Naive B cell (primary cell): ENCODE results near the gene AHDC1. TPM values are rescaled to one million over a fixed set of nuclear protein-coding genes. Genes with fewer than 3 reads are reported as not detected.
A peak's percentile ranks its signal among the peaks of the same experiment; 100 is the strongest.

ENCODE experiments used
- ATAC-seq, 2 donors: fragments of 150-1000 bp; cut with Tn5 transposase; 2 replicates each; pipeline ENCODE4 v1.10.0; 2021; ENCODE audit warnings: low read depth in 2 of 2, mild to moderate bottlenecking in 2 of 2, moderate library complexity in 2 of 2
- DNase-seq: peaks from one replicate; pipeline ENCODE4 v3.0.0; 2022
- H3K27ac Mint-ChIP-seq, 6 donors: one replicate each; pipeline ENCODE4 v1.8.0; 2020 to 2022; ENCODE audit warnings: mild to moderate bottlenecking in 6 of 6, mixed read lengths in 6 of 6, moderate library complexity in 5 of 6, inconsistent platforms in 2 of 6
- H3K27me3 Mint-ChIP-seq, 3 donors: one replicate each; pipeline ENCODE4 v1.8.0; 2021 to 2022; ENCODE audit warnings: mixed read lengths in 3 of 3, mild to moderate bottlenecking in 1 of 3
- H3K36me3 Mint-ChIP-seq, 2 donors: one replicate each; pipeline ENCODE4 v1.8.0; 2020 to 2022; ENCODE audit warnings: mixed read lengths in 2 of 2, inconsistent platforms in 1 of 2, mild to moderate bottlenecking in 1 of 2
- H3K4me1 Mint-ChIP-seq, 3 donors: one replicate each; pipeline ENCODE4 v1.8.0; 2020 to 2022; ENCODE audit warnings: mixed read lengths in 3 of 3, inconsistent platforms in 1 of 3, mild to moderate bottlenecking in 1 of 3, moderate library complexity in 1 of 3
- H3K4me3 Mint-ChIP-seq, 8 donors: one replicate each; pipeline ENCODE4 v1.8.0; 2020 to 2022; ENCODE audit warnings: mild to moderate bottlenecking in 8 of 8, mixed read lengths in 8 of 8, moderate library complexity in 8 of 8, inconsistent platforms in 2 of 8
- H3K9me3 Mint-ChIP-seq, 7 donors: one replicate each; pipeline ENCODE4 v1.8.0; 2020 to 2022; ENCODE audit warnings: mixed read lengths in 7 of 7, mild to moderate bottlenecking in 5 of 7, inconsistent platforms in 2 of 7, moderate library complexity in 1 of 7
- polyA plus RNA-seq, 6 donors: library from polyadenylated mRNA; unstranded; fragments of 300-500 nt; fragmentation: Illumina TruSeq; gene quantifications; one replicate each; pipeline ENCODE4 v1.2.3, GENCODE V29; 2021; ENCODE audit warnings: low read depth in 6 of 6

Gene AHDC1
- polyA plus RNA-seq, 6 donors from 2014 or later = 0.15 to 2.3 (median 0.91) TPM

DNA sequence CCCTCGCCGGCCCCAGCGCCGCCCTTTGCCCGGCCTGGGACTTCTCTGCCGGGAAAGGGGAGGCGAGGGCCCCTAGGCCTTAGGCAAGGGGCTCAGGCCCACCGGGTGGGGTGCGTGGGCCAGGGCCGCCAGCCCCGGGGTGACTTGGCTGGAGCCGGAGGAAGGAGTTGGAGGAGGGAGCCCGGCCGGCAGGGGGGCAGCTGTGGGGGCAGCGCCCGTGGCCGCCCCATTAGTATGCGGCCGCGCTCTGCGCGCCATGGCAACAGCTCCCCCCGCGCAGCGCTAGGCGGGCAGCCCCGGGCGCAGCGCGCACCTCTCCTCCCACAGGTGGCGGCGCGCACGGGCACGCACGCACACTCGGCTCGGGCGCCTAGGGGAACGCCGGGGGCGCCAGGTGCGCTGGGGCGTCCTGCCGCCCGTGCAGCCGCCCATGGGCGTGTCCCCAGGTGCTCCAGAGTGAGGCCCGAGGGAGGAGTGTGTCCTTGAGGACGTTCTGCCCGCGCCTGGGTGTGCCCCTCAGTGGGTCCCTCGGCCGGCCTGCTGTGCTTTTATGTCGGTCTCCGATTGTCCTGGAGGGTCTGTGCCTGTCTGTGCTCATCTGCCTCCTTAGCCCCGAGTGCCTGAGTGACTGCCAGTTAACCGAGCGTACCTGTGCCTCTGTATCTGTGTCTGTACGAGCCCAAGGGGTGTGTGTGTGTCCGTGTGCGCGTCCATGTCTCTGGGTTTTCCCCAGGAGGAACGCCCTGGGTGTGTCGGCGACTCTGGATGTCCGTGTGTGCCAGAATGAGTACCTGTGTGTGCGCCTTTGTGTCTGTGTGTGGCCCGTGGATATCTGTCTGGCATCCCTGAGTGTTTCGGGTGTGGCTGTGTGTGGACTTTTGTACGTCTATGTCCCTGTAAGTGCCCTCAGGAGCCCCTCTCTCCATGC, 75.8 kb downstream of the AHDC1 start:
- H3K9me3 Mint-ChIP-seq = no peaks in the 10 kb centered on the region
- DNase-seq (peak; percentile 74), ATAC-seq (peak; percentile 69 to 74)
- H3K36me3 Mint-ChIP-seq = no peaks in the 10 kb centered on the region
- peaks cover 45 to 61% (median 52%) of the 10 kb centered on the region in 3 donors for H3K4me1 Mint-ChIP-seq
- no peaks in the 10 kb centered on the region for H3K27me3 Mint-ChIP-seq
- H3K27ac Mint-ChIP-seq = peak overlapping the region; percentile 78 to 97 (median 94)
- peak overlapping the region; percentile 46 to 89 (median 83) for H3K4me3 Mint-ChIP-seq

DNA sequence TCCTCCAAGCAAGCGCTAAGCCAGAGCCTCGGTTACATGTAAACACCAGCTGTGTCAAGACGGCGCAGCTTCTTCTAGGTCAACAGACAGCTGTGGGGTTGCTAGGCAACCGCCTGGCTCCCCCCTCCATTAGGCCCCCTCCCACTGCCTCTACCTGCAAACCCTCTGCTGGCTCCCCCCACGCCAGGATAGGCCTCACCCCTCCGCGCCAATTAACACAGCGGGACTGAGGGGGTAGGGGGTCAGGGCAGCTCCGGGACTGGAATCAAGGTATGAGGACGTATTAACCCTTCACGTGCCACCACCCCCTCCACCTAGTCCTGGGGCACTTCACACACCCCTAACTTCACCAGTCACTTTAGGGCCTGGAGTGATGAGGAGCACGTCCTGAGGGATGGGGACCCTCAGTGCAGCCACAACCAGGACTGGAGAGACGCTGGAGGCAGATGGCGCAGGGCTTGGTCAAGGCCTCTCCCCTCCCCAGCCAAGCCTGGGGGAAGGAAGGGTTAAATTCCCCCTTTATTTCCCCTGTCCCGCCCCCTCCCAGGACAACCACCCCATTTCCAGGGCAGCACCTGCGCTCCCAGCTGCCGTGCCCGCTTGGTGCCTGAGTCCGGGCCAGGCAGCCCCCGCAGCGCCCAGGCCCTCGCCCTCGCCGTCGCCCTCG, 76.6 kb downstream of the AHDC1 start:
- peaks cover 47 to 69% (median 60%) of the 10 kb centered on the region in 3 donors for H3K4me1 Mint-ChIP-seq
- H3K4me3 Mint-ChIP-seq = peak overlapping the region; percentile 36 to 84 (median 63)
- H3K27ac Mint-ChIP-seq = peak overlapping the region; percentile 95 to 99 (median 97)
- ATAC-seq = peak; percentile 50 to 54
- no peaks in the 10 kb centered on the region for H3K36me3 Mint-ChIP-seq
- DNase-seq = peak; percentile 71
- no peaks in the 10 kb centered on the region for H3K27me3 Mint-ChIP-seq
- no peaks in the 10 kb centered on the region for H3K9me3 Mint-ChIP-seq

DNA sequence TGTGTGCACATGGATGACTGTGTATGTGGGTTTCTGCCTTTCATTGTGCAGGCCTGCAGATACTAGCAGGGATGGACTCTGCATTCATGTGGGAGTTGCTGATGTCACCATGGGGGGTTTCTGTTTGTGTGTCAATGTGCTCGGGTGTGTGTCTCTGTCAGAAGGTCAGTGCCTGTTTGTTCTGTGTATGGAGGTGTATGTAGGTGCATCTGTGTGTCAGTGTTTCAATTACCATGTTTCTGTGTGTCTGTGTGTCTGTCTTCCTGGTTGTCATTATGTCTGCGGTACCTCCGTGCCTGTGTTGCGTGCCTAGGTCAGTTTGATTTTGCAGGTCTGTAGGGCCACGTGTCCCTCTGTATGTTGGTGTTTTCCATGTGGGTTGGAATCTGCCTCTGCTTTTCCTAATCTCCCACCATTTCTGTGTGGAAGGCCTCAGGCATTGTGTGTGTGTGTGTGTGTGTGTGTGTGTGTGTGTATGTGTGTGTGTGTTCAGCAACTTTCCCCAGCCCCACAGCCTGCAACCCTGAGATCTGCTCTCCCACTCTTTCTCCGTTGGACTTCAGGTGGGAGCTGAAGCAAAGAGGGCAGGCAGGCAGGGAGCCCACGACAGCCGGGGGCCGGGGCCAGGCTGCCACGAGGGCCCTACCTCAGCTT, 77.2 kb downstream of the AHDC1 start:
- DNase-seq (no peak), ATAC-seq (no peak)
- H3K4me3 Mint-ChIP-seq = peak overlapping the region; percentile 46 to 84 (median 78)
- peaks cover 0 to 4% (median 0%) of the 10 kb centered on the region in 3 donors for H3K27me3 Mint-ChIP-seq
- H3K4me1 Mint-ChIP-seq = peaks cover 47 to 70% (median 66%) of the 10 kb centered on the region in 3 donors
- no peaks in the 10 kb centered on the region for H3K9me3 Mint-ChIP-seq
- H3K36me3 Mint-ChIP-seq = no peaks in the 10 kb centered on the region
- peak overlapping the region; percentile 95 to 99 (median 97) for H3K27ac Mint-ChIP-seq

DNA sequence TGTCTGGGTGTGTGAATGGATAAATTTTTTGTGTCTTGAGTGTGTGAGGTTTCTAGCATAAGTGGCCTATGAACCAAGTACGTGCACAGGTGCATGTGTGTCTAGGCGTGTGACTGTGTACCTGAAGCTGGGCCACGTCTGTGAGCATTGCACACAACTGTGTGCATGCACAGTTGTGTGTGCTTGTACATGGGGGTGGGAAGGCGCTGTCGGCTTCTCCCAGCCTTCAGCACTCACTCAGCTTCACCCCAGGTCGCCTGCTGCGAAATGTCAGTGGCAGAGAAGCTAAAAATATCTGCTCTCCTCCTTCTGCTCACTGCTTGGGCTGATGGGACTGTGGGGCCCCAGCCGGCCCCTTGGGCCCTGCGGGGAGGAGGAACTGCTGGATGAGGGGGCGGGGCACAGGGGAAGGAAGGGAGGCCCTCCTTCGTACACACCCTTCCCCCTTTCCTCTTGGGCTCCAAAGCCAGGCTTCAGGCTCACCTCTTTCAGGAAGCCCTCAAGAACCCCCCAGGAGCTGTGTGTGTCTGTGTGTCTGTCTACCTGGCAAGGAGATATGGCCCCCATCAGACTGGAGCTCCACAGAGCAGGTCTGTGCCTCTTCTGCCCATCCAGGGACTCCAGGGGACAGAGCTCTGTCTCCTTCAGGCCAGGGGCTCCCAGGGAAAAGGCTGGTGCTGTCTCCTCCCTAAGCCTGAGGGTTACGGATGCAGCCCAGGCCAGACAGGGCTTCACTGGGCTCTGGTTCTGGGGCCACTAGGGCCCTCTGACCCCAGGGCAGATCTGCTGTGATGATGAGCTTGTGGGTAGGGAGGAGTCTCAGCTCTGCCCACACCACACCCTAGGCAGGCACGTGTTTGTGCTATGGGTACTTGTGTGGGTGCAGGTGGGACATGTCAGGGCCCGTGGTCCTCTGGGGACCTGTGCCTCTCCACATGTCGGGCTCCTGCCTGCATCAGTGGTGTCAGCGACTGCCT, 78.4 kb downstream of the AHDC1 start:
- H3K4me1 Mint-ChIP-seq = peaks cover 58 to 80% (median 72%) of the 10 kb centered on the region in 3 donors
- peak overlapping the region; percentile 46 to 88 (median 78) for H3K4me3 Mint-ChIP-seq
- peak overlapping the region; percentile 95 to 99 (median 97) for H3K27ac Mint-ChIP-seq
- H3K36me3 Mint-ChIP-seq = no peaks in the 10 kb centered on the region
- H3K27me3 Mint-ChIP-seq = peaks cover 0 to 5% (median 0%) of the 10 kb centered on the region in 3 donors
- DNase-seq (peak; percentile 67), ATAC-seq (peak; percentile 42 to 51)
- H3K9me3 Mint-ChIP-seq = no peaks in the 10 kb centered on the region

DNA sequence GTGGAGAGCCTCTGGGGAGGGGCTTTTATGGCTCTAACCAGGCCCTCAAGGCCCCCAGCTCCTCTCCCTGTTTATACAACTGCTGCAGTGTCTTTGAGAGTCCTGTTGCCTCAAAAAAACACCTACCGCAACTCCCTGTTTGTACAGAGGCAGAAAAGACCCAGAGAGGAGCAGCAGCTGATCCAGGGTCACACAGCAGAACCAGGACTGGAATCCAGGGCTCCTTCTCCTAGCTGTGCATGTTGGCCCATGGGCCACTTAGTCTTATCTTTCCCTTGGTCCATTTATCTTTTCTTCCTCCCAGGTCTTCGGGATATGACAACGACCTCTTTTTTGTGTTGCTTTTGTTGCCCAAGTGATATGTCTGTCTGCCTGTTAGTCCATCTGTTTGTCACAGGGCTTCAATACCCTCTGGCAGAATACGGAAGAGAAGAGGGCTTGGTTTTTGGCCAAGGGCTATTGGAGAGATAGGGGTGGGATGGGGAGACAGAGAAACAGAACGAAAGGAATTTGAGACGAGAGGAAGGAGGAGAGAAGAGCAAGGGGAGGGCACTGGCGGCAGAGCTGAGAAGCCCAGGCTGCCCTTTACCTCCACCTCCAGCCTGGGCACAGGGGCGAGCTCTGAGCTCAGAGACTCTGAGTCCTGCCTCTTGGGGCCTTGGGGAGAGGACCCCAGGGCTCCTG, 80.5 kb downstream of the AHDC1 start:
- H3K4me1 Mint-ChIP-seq = peaks cover 59 to 71% (median 70%) of the 10 kb centered on the region in 3 donors
- H3K36me3 Mint-ChIP-seq = no peaks in the 10 kb centered on the region
- H3K4me3 Mint-ChIP-seq = peak overlapping the region in 2 of 8 donors; percentile 17 to 40
- no peaks in the 10 kb centered on the region for H3K9me3 Mint-ChIP-seq
- H3K27me3 Mint-ChIP-seq = peaks cover 0 to 5% (median 0%) of the 10 kb centered on the region in 3 donors
- ATAC-seq (no peak), DNase-seq (no peak)
- peak overlapping the region in 3 of 6 donors; percentile 12 to 97 (median 55) for H3K27ac Mint-ChIP-seq

DNA sequence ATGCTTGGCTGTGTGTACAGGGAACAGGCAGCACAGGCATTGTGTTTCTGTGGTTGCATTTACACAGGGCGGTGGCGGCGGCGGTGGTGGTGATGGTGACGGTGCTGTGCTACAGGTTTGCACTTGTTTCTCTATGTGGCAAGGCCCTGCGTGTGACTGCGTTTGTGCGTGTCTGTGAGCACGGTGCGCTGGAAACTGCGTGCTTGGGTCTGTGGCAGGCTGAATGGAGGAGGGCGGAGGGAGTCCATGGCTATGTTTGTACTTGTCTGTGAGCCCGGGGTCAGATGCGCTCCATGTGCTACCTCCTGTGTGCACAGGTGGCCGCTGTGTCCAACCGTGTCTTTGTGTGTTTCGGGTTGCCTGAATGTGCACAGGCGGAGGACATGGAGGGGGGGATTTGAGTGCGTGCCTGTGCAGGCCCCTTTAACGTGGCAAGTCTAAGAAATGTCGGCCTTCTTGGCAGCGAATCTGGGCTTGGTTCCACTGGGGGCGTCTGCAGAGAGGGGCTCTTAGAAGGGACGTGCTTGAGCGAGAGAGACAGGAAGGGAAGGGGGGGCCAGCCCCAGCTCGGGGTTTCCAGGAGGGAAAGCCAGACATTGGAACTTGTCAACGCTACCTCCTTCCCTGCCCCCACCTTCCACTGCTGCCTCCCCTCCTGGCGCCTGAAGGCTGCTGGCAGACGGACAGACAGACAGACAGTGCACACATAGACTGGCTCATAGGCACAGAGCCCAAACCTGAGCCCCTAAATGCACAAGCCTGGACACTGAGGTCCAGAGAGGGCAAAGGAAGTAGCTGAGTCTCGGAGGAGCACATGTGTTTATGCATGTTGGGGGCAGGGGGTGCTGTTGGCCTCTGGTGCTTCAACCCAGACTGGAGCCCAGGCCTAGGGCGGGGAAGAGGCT, 81.3 kb downstream of the AHDC1 start:
- Mint-ChIP-seq H3K4me3 (peak overlapping the region in 5 of 8 donors; percentile 30 to 79 (median 60)), H3K27ac (peak overlapping the region in 4 of 6 donors; percentile 19 to 97 (median 79)), H3K4me1 (peaks cover 59 to 71% (median 68%) of the 10 kb centered on the region in 3 donors), H3K36me3 (no peaks in the 10 kb centered on the region), H3K9me3 (no peaks in the 10 kb centered on the region), H3K27me3 (peaks cover 0 to 5% (median 0%) of the 10 kb centered on the region in 3 donors)
- ATAC-seq (no peak), DNase-seq (no peak)

DNA sequence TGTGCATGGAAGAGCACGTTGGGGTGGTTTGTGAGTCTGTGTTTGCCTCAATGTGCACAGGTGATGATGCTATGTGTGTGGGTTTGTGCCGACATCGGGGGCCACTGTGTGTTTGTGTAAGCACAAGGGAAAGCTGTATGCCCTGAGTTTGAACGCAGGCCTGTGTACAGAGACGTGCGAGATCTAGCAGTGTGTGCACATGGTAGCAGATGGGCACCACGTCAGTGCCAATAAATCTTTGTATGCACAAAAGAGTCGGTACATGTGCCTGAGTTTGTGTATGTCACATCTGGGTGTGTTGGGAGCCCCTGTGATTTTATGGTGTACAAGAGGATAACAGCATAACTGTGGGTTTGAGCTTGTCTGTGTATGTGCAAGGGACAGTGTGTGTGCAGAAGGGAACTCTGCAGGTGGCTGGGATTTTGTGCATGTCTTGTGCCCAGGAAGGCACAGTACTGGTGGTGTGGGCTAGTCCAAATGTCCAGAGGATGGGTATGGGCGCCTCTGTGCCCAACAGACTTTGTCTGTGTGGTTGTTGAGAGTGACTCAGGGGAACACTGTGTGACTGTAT, 82.0 kb downstream of the AHDC1 start:
- no peak for DNase-seq
- no peaks in the 10 kb centered on the region for H3K36me3 Mint-ChIP-seq
- H3K27me3 Mint-ChIP-seq = peaks cover 0 to 5% (median 0%) of the 10 kb centered on the region in 3 donors
- no peaks in the 10 kb centered on the region for H3K9me3 Mint-ChIP-seq
- no peak for ATAC-seq
- H3K4me3 Mint-ChIP-seq = peak overlapping the region in 6 of 8 donors; percentile 48 to 80 (median 66)
- H3K4me1 Mint-ChIP-seq = peaks cover 55 to 66% (median 63%) of the 10 kb centered on the region in 3 donors
- H3K27ac Mint-ChIP-seq = peak overlapping the region in 3 of 6 donors; percentile 85 to 97 (median 86)

DNA sequence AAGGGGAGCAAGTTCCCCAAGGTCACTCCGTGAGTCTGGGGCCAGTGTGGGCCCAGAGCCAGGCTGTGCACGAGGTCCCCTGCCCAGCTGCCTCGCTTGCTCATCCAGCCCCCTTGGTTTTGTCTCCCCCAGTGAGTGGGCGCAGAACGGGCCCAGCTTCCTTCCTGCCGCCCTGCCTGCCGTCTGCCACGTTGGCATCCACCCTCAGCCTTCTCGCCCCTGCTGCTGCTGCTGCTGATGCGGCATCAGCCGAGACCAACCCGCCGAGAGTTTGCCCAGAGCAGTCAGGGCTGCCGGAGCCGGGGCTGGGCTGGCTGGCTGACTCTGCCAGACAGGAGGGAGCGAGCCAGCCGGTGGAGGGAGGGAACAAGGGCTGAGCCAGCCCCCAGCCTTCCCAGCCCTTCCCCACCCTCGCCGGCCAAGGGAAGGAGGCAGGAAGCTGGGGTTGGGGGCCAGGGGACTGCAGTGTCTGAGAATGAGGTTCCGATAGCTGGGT, 82.6 kb downstream of the AHDC1 start:
- Mint-ChIP-seq H3K9me3 (no peaks in the 10 kb centered on the region), H3K4me3 (peak overlapping the region in 7 of 8 donors; percentile 35 to 80 (median 60)), H3K27me3 (peaks cover 0 to 5% (median 0%) of the 10 kb centered on the region in 3 donors), H3K4me1 (peaks cover 49 to 60% (median 57%) of the 10 kb centered on the region in 3 donors), H3K36me3 (no peaks in the 10 kb centered on the region), H3K27ac (peak overlapping the region in 1 of 6 donors; percentile 86)
- DNase-seq (peak; percentile 29), ATAC-seq (peak in 1 of 2 donors; percentile 14)

DNA sequence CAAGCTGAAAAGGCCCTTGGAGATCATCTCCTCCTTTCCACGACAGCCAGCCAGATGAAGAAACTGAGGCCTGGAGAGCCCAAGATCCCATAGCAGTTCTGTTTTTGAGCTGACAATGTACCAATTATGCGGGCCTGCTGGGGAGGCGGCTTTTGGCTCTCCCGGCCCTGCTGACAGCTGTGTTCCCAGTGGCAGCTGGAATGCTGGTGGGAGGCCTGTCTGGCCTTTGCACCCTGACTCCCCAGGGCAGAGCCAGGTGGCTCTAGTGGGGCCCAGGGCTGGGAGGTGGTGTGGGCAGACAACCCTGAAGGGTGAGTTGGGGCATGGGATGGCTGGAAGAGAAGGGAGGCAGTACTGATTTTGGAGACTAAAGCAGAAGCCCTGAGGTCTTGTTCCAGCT, 83.3 kb downstream of the AHDC1 start:
- DNase-seq (no peak), ATAC-seq (no peak)
- Mint-ChIP-seq H3K4me3 (peak overlapping the region in 1 of 8 donors; percentile 48), H3K4me1 (peaks cover 42 to 53% (median 50%) of the 10 kb centered on the region in 3 donors), H3K9me3 (no peaks in the 10 kb centered on the region), H3K27ac (no peak overlapping the region), H3K36me3 (no peaks in the 10 kb centered on the region), H3K27me3 (peaks cover 0 to 5% (median 0%) of the 10 kb centered on the region in 3 donors)

DNA sequence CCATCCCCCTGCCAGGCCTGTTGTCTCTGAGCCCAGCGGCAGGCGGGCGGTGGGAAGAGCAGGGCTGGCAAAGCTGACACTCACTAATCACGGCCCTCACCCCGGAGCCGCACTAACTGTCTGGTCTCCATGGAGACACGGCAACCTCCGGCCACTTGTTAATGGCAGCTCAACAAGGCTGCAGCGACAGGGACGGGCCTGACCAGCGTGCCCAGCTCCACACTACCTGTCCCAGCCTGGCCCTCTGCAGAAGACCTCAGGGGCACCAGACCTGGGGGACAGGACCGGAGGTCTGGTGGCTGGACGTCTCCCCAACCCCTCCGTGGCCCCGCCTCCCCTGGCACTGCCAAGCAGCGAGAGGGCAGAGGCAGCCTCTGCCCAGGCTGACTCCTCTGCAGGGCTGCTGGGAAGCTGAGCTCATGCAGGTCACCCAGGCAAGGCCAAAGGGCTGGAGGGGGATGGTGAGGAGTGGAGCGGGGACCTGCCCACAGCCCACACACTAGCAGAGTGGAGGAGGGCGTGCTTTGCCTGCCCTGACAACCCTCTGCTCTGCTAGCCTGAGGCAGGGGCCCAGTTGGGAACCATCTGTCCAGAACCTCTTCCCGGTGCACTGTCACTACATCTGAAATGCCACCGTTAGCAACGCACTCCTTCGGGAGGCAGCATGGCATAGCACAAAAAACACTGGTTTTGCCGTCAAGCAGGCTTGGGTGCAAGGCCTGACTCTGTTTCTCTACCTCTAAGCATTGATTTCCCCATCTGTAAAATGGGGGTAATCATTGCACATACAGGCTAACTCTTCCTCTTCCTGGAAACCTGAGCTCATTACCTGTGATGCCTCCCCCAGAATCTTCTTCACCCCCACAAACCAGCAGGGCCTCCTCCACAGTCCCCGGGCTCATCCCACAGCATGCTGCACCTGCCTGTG, 84.3 kb downstream of the AHDC1 start:
- ATAC-seq (no peak), DNase-seq (no peak)
- H3K36me3 Mint-ChIP-seq = no peaks in the 10 kb centered on the region
- H3K4me1 Mint-ChIP-seq = peaks cover 31 to 48% (median 39%) of the 10 kb centered on the region in 3 donors
- no peak overlapping the region for H3K4me3 Mint-ChIP-seq
- H3K9me3 Mint-ChIP-seq = no peaks in the 10 kb centered on the region
- no peak overlapping the region for H3K27ac Mint-ChIP-seq
- H3K27me3 Mint-ChIP-seq = peaks cover 0 to 5% (median 0%) of the 10 kb centered on the region in 3 donors
